ENCODE measurements around the gene UQCRC1.

The UQCRC1 gene

GRCh38 chr3:48598323-48599076 is 10.9 kb downstream of the UQCRC1 start:
- Histone ChIP-seq H2BK5ac (ENCODE audit: low read depth, low read length, poor library complexity, severe bottlenecking) (peak overlapping the region; percentile 60), H2BK12ac (ENCODE audit: low read length in 2 of 2) (peak overlapping the region; percentile 92 to 95), H3K4ac (ENCODE audit: low read depth in 1 of 2, low read length in 2 of 2) (peak overlapping the region; percentile 87 to 94), H3K4me1 (ENCODE audit: control insufficient read depth, insufficient read depth, low read depth, low read length) (peaks cover 77% of the 10 kb centered on the region), H3K18ac (ENCODE audit: low read depth in 1 of 2, low read length in 2 of 2) (peak overlapping the region; percentile 81 to 92), H3K4me2 (ENCODE audit: low read length, poor library complexity, severe bottlenecking) (peak overlapping the region; percentile 4), H3K9me3 (ENCODE audit: control insufficient read depth, low read length) (no peaks in the 10 kb centered on the region), H2AK5ac (ENCODE audit: low read length, severe bottlenecking) (peak overlapping the region; percentile 75), H3K4me3 (ENCODE audit: insufficient read depth in 1 of 2, low read depth in 1 of 2, low read length in 2 of 2) (peak overlapping the region in 1 of 2 experiments; percentile 12), H3K79me1 (replicated peaks; ENCODE audit: low read length, poor library complexity, severe bottlenecking) (peaks cover 13% of the 10 kb centered on the region), H2BK120ac (ENCODE audit: low read depth, low read length) (peak overlapping the region; percentile 82), H2AFZ (ENCODE audit: low read depth, low read length) (no peak overlapping the region), H4K8ac (ENCODE audit: low read length) (peak overlapping the region; percentile 88), H3K14ac (ENCODE audit: low read length in 2 of 2) (no peak overlapping the region), H3K36me3 (ENCODE audit: control insufficient read depth in 1 of 2, insufficient read depth in 2 of 2, low read depth in 1 of 2, low read length in 2 of 2) (peaks cover 50 to 62% of the 10 kb centered on the region in 2 experiments), H3K23ac (ENCODE audit: low read length in 2 of 2) (no peak overlapping the region), H3K9ac (ENCODE audit: low read length) (peak overlapping the region; percentile 65), H3K27me3 (ENCODE audit: control insufficient read depth in 1 of 2, insufficient read depth in 1 of 2, low read length in 2 of 2) (no peaks in the 10 kb centered on the region), H2BK15ac (ENCODE audit: low read depth, poor library complexity, severe bottlenecking) (peak overlapping the region; percentile 63), H3K27ac (ENCODE audit: low read length, poor library complexity, severe bottlenecking) (peak overlapping the region; percentile 91), H4K91ac (ENCODE audit: low read length) (peak overlapping the region; percentile 98)
- peak; percentile 98 for DNase-seq
- 25% methylated on average over 5 of the region's 5 CpGs for WGBS

GRCh38 chr3:48597408-48597800 is 12.0 kb downstream of the UQCRC1 start:
- DNase-seq, result no peak
- Histone ChIP-seq H3K79me1 (replicated peaks; ENCODE audit: low read length, poor library complexity, severe bottlenecking) (peaks cover 5% of the 10 kb centered on the region), H3K36me3 (ENCODE audit: control insufficient read depth in 1 of 2, insufficient read depth in 2 of 2, low read depth in 1 of 2, low read length in 2 of 2) (peaks cover 39 to 62% of the 10 kb centered on the region in 2 experiments), H3K4me2 (ENCODE audit: low read length, poor library complexity, severe bottlenecking) (no peak overlapping the region), H2AFZ (ENCODE audit: low read depth, low read length) (no peak overlapping the region), H2BK120ac (ENCODE audit: low read depth, low read length) (peak overlapping the region; percentile 82), H4K91ac (ENCODE audit: low read length) (peak overlapping the region; percentile 48), H3K27ac (ENCODE audit: low read length, poor library complexity, severe bottlenecking) (peak overlapping the region; percentile 91), H3K18ac (ENCODE audit: low read depth in 1 of 2, low read length in 2 of 2) (peak overlapping the region; percentile 58 to 60), H3K9me3 (ENCODE audit: control insufficient read depth, low read length) (no peaks in the 10 kb centered on the region), H3K4me1 (ENCODE audit: control insufficient read depth, insufficient read depth, low read depth, low read length) (peaks cover 84% of the 10 kb centered on the region), H3K4ac (ENCODE audit: low read depth in 1 of 2, low read length in 2 of 2) (peak overlapping the region; percentile 19 to 94), H3K27me3 (ENCODE audit: control insufficient read depth in 1 of 2, insufficient read depth in 1 of 2, low read length in 2 of 2) (no peaks in the 10 kb centered on the region), H3K4me3 (ENCODE audit: insufficient read depth in 1 of 2, low read depth in 1 of 2, low read length in 2 of 2) (no peak overlapping the region), H2BK12ac (ENCODE audit: low read length in 2 of 2) (peak overlapping the region; percentile 55 to 87), H2BK15ac (ENCODE audit: low read depth, poor library complexity, severe bottlenecking) (peak overlapping the region; percentile 55), H3K14ac (ENCODE audit: low read length in 2 of 2) (peak overlapping the region in 1 of 2 experiments; percentile 18), H4K8ac (ENCODE audit: low read length) (peak overlapping the region; percentile 87), H2BK5ac (ENCODE audit: low read depth, low read length, poor library complexity, severe bottlenecking) (peak overlapping the region; percentile 10), H2AK5ac (ENCODE audit: low read length, severe bottlenecking) (peak overlapping the region; percentile 92), H3K23ac (ENCODE audit: low read length in 2 of 2) (no peak overlapping the region), H3K9ac (ENCODE audit: low read length) (no peak overlapping the region)
- 89% methylated on average over 6 of the region's 6 CpGs for WGBS

- peak overlapping the region in 1 of 2 experiments; percentile 45 for H3K14ac ChIP-seq (ENCODE audit: low read length in 2 of 2)
- no peak overlapping the region for H3K4me3 ChIP-seq (ENCODE audit: insufficient read depth in 1 of 2, low read depth in 1 of 2, low read length in 2 of 2)
- no peak overlapping the region for H3K4me2 ChIP-seq (ENCODE audit: low read length, poor library complexity, severe bottlenecking)
- H2AK5ac ChIP-seq (ENCODE audit: low read length, severe bottlenecking), result peak overlapping the region; percentile 92
- peak overlapping the region; percentile 58 to 86 for H3K18ac ChIP-seq (ENCODE audit: low read depth in 1 of 2, low read length in 2 of 2)
- H2BK12ac ChIP-seq (ENCODE audit: low read length in 2 of 2), result peak overlapping the region; percentile 55 to 87
- no peak for DNase-seq
- peak overlapping the region; percentile 82 for H2BK120ac ChIP-seq (ENCODE audit: low read depth, low read length)
- H3K79me1 ChIP-seq (replicated peaks; ENCODE audit: low read length, poor library complexity, severe bottlenecking), result peaks cover 5% of the 10 kb centered on the region
- peaks cover 90% of the 10 kb centered on the region for H3K4me1 ChIP-seq (ENCODE audit: control insufficient read depth, insufficient read depth, low read depth, low read length)
- peak overlapping the region; percentile 73 for H2BK5ac ChIP-seq (ENCODE audit: low read depth, low read length, poor library complexity, severe bottlenecking)
- H3K23ac ChIP-seq (ENCODE audit: low read length in 2 of 2), result no peak overlapping the region
- peak overlapping the region; percentile 48 for H4K91ac ChIP-seq (ENCODE audit: low read length)
- H3K9me3 ChIP-seq (ENCODE audit: control insufficient read depth, low read length), result no peaks in the 10 kb centered on the region
- H3K9ac ChIP-seq (ENCODE audit: low read length), result no peak overlapping the region
- H3K36me3 ChIP-seq (ENCODE audit: control insufficient read depth in 1 of 2, insufficient read depth in 2 of 2, low read depth in 1 of 2, low read length in 2 of 2), result peaks cover 36 to 63% of the 10 kb centered on the region in 2 experiments
- peak overlapping the region; percentile 82 to 94 for H3K4ac ChIP-seq (ENCODE audit: low read depth in 1 of 2, low read length in 2 of 2)
- H2AFZ ChIP-seq (ENCODE audit: low read depth, low read length), result no peak overlapping the region
- H3K27me3 ChIP-seq (ENCODE audit: control insufficient read depth in 1 of 2, insufficient read depth in 1 of 2, low read length in 2 of 2), result no peaks in the 10 kb centered on the region
- peak overlapping the region; percentile 91 for H3K27ac ChIP-seq (ENCODE audit: low read length, poor library complexity, severe bottlenecking)
- H4K8ac ChIP-seq (ENCODE audit: low read length), result peak overlapping the region; percentile 69
- WGBS, result 94% methylated on average over 7 of the region's 8 CpGs
- H2BK15ac ChIP-seq (ENCODE audit: low read depth, poor library complexity, severe bottlenecking), result peak overlapping the region; percentile 15
These were observed 12.6 kb downstream of the UQCRC1 start for GRCh38 chr3:48596676-48597407.

- Histone ChIP-seq H3K36me3 (ENCODE audit: control insufficient read depth in 1 of 2, insufficient read depth in 2 of 2, low read depth in 1 of 2, low read length in 2 of 2) (peaks cover 29 to 63% of the 10 kb centered on the region in 2 experiments), H3K4me2 (ENCODE audit: low read length, poor library complexity, severe bottlenecking) (no peak overlapping the region), H3K27me3 (ENCODE audit: control insufficient read depth in 1 of 2, insufficient read depth in 1 of 2, low read length in 2 of 2) (no peaks in the 10 kb centered on the region), H3K9me3 (ENCODE audit: control insufficient read depth, low read length) (no peaks in the 10 kb centered on the region), H4K8ac (ENCODE audit: low read length) (peak overlapping the region; percentile 33), H3K4ac (ENCODE audit: low read depth in 1 of 2, low read length in 2 of 2) (peak overlapping the region; percentile 45 to 92), H4K91ac (ENCODE audit: low read length) (peak overlapping the region; percentile 90), H3K14ac (ENCODE audit: low read length in 2 of 2) (no peak overlapping the region), H2AK5ac (ENCODE audit: low read length, severe bottlenecking) (peak overlapping the region; percentile 92), H2AFZ (ENCODE audit: low read depth, low read length) (no peak overlapping the region), H2BK5ac (ENCODE audit: low read depth, low read length, poor library complexity, severe bottlenecking) (peak overlapping the region; percentile 73), H2BK15ac (ENCODE audit: low read depth, poor library complexity, severe bottlenecking) (peak overlapping the region; percentile 53), H2BK120ac (ENCODE audit: low read depth, low read length) (peak overlapping the region; percentile 65), H3K27ac (ENCODE audit: low read length, poor library complexity, severe bottlenecking) (peak overlapping the region; percentile 91), H3K9ac (ENCODE audit: low read length) (no peak overlapping the region), H2BK12ac (ENCODE audit: low read length in 2 of 2) (peak overlapping the region; percentile 87 to 98), H3K23ac (ENCODE audit: low read length in 2 of 2) (peak overlapping the region in 1 of 2 experiments; percentile 61), H3K4me3 (ENCODE audit: insufficient read depth in 1 of 2, low read depth in 1 of 2, low read length in 2 of 2) (no peak overlapping the region), H3K4me1 (ENCODE audit: control insufficient read depth, insufficient read depth, low read depth, low read length) (peaks cover 94% of the 10 kb centered on the region), H3K18ac (ENCODE audit: low read depth in 1 of 2, low read length in 2 of 2) (peak overlapping the region; percentile 58 to 86), H3K79me1 (replicated peaks; ENCODE audit: low read length, poor library complexity, severe bottlenecking) (peaks cover 5% of the 10 kb centered on the region)
- no peak for DNase-seq
- WGBS, result 48% methylated on average over 5 of the region's 5 CpGs
These were observed 13.3 kb downstream of the UQCRC1 start for GRCh38 chr3:48596157-48596556.

All from mesenchymal stem cell (in vitro differentiated cells and primary cell).